Lower leg skin (tissue), 4 donors: Measurements from ENCODE around the gene ROR2. TPM values are rescaled to one million over a fixed set of nuclear protein-coding genes. Genes with fewer than 3 reads are reported as not detected.

Source experiments
- DNase-seq, 2 donors: peaks; one replicate each; pipeline ENCODE4 v3.0.0-alpha.2; 2019; ENCODE audit warnings: low spot score in 2 of 2
- H3K4me3 ChIP-seq: fragments of 200-600 bp; sonication (generic); 2 replicates; pipeline ENCODE4 v1.5.1; 2017; ENCODE audit warnings: mild to moderate bottlenecking, low read depth; ENCODE audit not compliant: poor library complexity, severe bottlenecking
- POLR2A ChIP-seq, 2 donors: fragments of 450-650 bp; IDR thresholded peaks; one replicate each; pipeline ENCODE4 v1.6.1; 2016 to 2017; ENCODE audit warnings: antibody characterized with exemption in 2 of 2, mild to moderate bottlenecking in 1 of 2, moderate library complexity in 1 of 2
- WGBS, 2 donors: methylation state at CpG; one replicate each; pipeline ENCODE4 v1.1.5; 2018; 5-methylcytosine and 5-hydroxymethylcytosine counted together
- intact Hi-C: fragments of 100-400 bp; cut with DNase I; formaldehyde crosslinking; loops from one replicate; pipeline ENCODE4 v1.15.0; 2023; ENCODE audit warnings: low total_unique reads
- total RNA-seq, 4 donors: library from RNA; depleted of rRNA; stranded (reverse); fragments of >200 nt; gene quantifications; one replicate each; pipeline ENCODE4 v1.1.0, GENCODE V29; 2016
- TF ChIP-seq, protein P1 (sequence below), 3 donors: fragments of 450-650 bp; IDR thresholded peaks; one replicate each; pipeline ENCODE4 v1.5.1; 2016; ENCODE audit warnings: antibody characterized with exemption in 3 of 3, mild to moderate bottlenecking in 3 of 3, moderate library complexity in 2 of 3

The ROR2 gene
- total RNA-seq, 4 donors from 2014 or later, result 2.3 to 8.7 (median 5.8) TPM

DNA sequence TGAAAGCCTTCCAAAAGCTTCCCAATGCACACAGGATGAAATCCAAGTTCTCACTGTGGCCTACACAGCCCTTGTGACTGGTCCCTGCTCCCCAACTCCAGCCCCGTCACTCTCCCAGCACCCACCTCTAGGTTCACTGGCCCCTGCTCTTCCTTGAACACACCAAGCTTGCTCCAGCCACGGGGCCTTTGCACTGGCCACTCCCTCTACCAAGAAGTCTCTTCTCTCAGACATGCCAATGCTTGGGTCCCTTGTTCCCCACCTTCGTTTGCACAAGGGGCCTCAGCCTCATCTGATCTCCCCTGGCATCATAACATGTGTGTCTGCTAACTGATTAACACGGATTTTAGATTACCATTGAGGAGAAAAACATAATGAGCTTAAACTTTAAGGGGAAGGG, 56.0 kb downstream of the ROR2 start:
- intact Hi-C loops, result no loop called here
- DNase-seq, result peak in 1 of 2 donors; percentile 46
- whole genome bisulfite sequencing, 2 donors, result 80 to 84% methylated on average over 4 of the region's 4 CpGs
- TF ChIP-seq, protein P1, sequence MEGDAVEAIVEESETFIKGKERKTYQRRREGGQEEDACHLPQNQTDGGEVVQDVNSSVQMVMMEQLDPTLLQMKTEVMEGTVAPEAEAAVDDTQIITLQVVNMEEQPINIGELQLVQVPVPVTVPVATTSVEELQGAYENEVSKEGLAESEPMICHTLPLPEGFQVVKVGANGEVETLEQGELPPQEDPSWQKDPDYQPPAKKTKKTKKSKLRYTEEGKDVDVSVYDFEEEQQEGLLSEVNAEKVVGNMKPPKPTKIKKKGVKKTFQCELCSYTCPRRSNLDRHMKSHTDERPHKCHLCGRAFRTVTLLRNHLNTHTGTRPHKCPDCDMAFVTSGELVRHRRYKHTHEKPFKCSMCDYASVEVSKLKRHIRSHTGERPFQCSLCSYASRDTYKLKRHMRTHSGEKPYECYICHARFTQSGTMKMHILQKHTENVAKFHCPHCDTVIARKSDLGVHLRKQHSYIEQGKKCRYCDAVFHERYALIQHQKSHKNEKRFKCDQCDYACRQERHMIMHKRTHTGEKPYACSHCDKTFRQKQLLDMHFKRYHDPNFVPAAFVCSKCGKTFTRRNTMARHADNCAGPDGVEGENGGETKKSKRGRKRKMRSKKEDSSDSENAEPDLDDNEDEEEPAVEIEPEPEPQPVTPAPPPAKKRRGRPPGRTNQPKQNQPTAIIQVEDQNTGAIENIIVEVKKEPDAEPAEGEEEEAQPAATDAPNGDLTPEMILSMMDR (IDR thresholded peaks at IDR 0.05), result no peak
- no peak for TF ChIP-seq POLR2A (IDR thresholded peaks at IDR 0.05)
- no peak overlapping the region for H3K4me3 ChIP-seq

DNA sequence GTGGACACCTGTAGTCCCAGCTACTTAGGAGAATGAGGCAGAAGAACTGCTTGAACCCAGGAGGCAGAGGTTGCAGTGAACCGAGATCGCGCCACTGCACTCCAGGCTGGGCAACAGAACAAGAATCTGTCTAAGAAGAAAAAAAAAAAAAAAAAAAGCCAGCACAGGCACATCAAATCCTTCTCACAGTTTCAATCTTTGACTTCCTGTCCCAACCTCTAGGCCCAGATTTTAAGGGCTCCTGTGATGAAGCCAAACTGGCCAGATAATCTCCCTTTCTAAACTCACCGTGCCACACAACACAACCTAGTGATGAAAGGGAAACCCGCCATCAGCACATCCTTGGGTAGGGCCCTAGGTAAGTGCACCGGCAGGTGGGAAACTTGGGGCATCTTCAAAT, 58.1 kb downstream of the ROR2 start:
- intact Hi-C loops, result no loop called here
- no peak overlapping the region for H3K4me3 ChIP-seq
- TF ChIP-seq POLR2A (IDR thresholded peaks at IDR 0.05), result no peak
- TF ChIP-seq, protein P1 (IDR thresholded peaks at IDR 0.05), result no peak
- 82 to 91% methylated on average over 6 of the region's 6 CpGs for WGBS, 2 donors
- peak in 1 of 2 donors; percentile 50 for DNase-seq

DNA sequence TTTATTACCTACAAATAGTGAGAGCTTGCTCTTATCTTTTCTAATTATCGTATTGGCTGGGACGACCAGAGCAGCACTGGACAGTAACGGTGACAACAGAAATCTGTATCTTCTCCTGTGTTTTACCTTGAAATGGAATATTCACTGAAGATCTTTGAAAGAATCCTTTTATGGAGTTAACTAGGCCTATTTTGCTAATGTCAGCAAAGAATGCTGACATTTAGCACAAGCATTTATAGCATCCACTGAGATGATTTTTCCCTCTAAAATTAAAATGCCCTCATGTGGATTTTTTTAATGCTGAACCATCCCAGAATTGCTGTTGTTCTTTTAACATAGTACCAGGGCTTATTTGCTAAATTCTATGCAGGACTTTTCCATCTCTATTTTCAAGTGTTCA, 59.4 kb downstream of the ROR2 start:
- WGBS, 2 donors, result 90 to 91% methylated on average over 3 of the region's 3 CpGs
- DNase-seq, result no peak
- TF ChIP-seq POLR2A (IDR thresholded peaks at IDR 0.05), result no peak
- TF ChIP-seq, protein P1 (IDR thresholded peaks at IDR 0.05), result no peak
- no peak overlapping the region for H3K4me3 ChIP-seq
- intact Hi-C loops, result no loop called here

DNA sequence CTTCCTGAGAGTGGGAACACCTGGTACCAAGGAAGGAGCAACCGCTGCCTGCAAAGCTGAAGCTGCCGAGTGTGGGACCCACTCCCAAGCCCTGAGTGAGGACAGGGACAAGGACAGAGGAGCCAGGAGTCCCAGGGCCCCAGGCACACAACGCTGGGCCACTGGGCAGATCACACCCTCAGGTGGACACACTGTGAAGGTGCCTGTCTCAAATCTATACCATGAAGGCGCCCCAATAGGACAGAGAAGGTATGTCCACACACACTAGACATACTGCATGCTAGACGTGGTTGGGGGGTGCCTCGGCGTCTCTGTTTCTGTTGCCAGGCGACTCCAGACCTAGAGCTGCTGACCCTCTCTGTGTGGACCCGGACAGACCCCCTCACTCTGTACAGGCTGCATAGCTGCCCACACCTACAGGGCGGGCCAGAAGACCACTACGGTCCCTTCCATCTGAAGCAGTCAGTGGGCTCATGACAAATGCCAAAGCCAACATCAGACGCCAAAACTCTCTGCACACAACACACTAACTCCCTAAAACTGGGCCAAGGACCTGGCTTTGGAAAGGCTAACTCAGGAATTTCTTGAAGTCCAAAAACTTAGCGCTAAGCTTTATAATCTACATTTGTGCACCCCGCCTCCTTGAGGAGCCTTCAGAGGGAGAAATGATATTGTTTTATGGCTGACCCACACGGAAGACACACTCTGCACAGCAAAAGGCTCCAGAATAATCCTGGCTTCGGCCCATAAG, 60.7 kb downstream of the ROR2 start:
- TF ChIP-seq, protein P1 (IDR thresholded peaks at IDR 0.05), result no peak
- no peak for TF ChIP-seq POLR2A (IDR thresholded peaks at IDR 0.05)

DNA sequence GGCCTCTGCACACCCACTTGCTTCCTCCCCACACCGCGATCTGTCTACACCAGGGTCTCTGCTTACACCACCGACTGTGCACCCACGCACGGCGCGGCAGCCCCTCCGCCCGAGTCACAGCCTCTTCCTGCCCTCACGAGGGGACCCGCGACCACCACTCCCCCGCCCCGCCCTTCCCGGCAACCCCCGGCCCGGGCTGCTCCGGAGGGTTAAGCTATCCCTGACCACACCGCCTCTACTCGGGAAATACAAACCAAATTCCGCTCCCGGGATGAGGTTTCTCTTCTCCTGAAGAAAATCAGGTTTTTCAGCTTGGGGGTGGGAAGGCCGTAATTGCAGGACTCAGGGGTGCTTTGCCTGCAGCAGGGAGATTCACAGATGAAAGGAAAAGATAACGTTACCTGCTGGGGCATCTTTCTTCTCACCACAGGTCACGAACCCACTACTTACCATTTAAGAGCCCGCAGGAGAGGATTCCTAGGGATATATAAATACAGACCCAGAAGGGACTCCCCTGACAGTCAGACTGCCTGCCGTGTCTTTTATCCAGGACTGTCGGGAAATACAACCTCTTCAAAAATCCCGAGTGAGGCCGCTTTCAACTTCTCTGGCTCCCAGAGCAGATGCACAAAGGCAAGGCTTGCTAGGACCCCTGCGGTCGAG, 63.5 kb downstream of the ROR2 start:
- no peak overlapping the region for H3K4me3 ChIP-seq
- WGBS, 2 donors, result 69% methylated on average over 32 of the region's 32 CpGs
- no peak for TF ChIP-seq POLR2A (IDR thresholded peaks at IDR 0.05)
- TF ChIP-seq, protein P1 (IDR thresholded peaks at IDR 0.05), result no peak
- DNase-seq, result no peak
- intact Hi-C loops, result no loop called here

More for the DNA sequence above, 60.7 kb downstream of the ROR2 start:
- intact Hi-C loops, result no loop called here
- 84 to 85% methylated on average over 16 of the region's 16 CpGs for WGBS, 2 donors
- no peak for DNase-seq
- H3K4me3 ChIP-seq, result no peak overlapping the region
